Measurements from ENCODE around the gene ZDHHC14. TPM values are rescaled to one million over a fixed set of nuclear protein-coding genes. Genes with fewer than 3 reads are reported as not detected.

ZDHHC14 gene
- total RNA-seq, 4 donors from 2014 or later: 6.2 to 20.6 (median 15.1) TPM

DNA sequence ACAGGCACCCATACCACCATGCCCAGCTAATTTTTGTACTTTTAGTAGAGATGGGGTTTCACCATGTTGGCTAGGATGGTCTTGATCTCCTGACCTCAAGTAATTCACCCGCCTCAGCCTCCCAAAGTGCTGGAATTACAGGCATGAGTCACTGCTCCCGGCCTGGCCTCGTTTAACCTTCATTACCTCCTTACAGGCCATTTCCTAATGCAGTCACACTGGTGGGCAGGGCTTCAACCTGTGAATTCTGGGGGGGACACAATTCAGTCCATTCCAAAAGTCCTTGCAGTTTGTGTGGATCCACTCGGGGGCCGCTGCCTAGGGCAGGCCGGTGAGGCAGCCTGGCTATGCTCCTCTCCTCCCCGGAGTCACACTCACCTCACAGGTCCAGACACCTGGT is 329.6 kb downstream of the ZDHHC14 start:
- no peak overlapping the region for H3K4me3 ChIP-seq (replicated peaks in 1 of 3)
- peaks cover 0 to 5% of the 10 kb centered on the region in 2 donors for H3K4me1 ChIP-seq
- WGBS, 2 donors: 81% methylated on average over 6 to 7 of the region's 7 CpGs
- DNase-seq: no peak
- H3K27ac ChIP-seq: no peak overlapping the region
- H3K27me3 ChIP-seq: no peaks in the 10 kb centered on the region
- TF ChIP-seq, protein P1, sequence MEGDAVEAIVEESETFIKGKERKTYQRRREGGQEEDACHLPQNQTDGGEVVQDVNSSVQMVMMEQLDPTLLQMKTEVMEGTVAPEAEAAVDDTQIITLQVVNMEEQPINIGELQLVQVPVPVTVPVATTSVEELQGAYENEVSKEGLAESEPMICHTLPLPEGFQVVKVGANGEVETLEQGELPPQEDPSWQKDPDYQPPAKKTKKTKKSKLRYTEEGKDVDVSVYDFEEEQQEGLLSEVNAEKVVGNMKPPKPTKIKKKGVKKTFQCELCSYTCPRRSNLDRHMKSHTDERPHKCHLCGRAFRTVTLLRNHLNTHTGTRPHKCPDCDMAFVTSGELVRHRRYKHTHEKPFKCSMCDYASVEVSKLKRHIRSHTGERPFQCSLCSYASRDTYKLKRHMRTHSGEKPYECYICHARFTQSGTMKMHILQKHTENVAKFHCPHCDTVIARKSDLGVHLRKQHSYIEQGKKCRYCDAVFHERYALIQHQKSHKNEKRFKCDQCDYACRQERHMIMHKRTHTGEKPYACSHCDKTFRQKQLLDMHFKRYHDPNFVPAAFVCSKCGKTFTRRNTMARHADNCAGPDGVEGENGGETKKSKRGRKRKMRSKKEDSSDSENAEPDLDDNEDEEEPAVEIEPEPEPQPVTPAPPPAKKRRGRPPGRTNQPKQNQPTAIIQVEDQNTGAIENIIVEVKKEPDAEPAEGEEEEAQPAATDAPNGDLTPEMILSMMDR (IDR thresholded peaks at IDR 0.05): no peak
- no peak for TF ChIP-seq POLR2A (IDR thresholded peaks at IDR 0.05)
- intact Hi-C loops (cut with DNase I): no loop called here
- H3K36me3 ChIP-seq: no peaks in the 10 kb centered on the region
- no peaks in the 10 kb centered on the region for H3K9me3 ChIP-seq

DNA sequence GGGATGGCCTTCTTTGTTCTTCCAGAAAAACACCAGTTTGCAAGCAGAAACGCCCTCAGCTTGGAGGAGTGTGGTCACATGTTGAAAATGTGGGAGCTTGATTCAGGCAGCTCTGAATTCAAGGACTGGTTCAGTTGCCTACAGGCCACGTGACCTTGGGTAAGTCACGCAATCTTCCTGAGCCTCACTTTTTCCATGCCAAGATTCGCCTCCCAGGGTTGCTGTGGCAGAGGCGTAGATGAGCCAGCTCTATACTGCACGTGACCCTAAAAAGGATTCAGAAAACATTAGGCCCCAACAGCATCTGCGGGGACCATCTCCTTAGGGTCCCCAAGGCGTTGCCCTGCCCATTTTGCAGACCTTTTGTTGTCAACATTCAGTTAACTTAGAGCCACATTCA is 330.1 kb downstream of the ZDHHC14 start:
- intact Hi-C loops (cut with DNase I): no loop called here
- TF ChIP-seq, protein P1 (IDR thresholded peaks at IDR 0.05): no peak
- no peak for TF ChIP-seq POLR2A (IDR thresholded peaks at IDR 0.05)
- Histone ChIP-seq H3K9me3 (no peaks in the 10 kb centered on the region), H3K36me3 (no peaks in the 10 kb centered on the region), H3K27ac (no peak overlapping the region), H3K4me3 (replicated peaks in 1 of 3) (no peak overlapping the region), H3K27me3 (no peaks in the 10 kb centered on the region), H3K4me1 (peaks cover 0 to 9% of the 10 kb centered on the region in 2 donors)
- WGBS, 2 donors: 91 to 98% methylated on average over 7 to 8 of the region's 8 CpGs
- DNase-seq: no peak

DNA sequence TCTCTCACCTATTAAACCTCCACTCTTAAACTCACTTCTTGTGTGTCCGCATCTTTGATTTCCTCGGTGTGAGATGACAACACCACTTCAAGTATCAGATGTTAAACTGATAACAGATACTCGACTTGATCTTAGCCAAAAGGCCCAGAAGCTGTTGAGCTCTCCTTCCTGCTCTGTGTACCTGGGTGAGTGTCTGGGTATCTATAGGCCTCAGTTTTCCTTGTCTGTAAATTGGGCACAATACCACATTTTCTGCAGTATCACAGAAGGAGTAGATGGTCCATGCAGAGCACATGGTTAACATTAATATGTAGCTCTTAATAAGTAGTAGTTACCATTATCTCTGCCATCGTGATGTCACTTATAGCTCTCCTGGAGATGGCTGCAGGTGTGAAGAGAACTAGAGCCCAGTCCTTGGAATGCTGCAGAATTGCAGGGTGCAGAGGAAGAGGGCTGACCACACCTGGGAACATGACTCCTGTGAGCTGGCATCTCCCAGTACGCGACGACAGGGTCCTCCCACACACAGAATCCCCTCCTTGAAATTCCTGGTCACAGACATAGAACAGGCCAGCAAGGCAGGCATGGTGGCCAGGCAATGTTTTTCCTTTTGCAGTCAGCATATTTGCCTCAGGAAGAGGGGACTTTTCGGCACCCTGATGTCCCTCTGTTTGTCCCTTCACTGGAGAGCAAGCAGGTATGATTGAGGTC is 331.8 kb downstream of the ZDHHC14 start:
- H3K27ac ChIP-seq: no peak overlapping the region
- TF ChIP-seq, protein P1 (IDR thresholded peaks at IDR 0.05): no peak
- TF ChIP-seq POLR2A (IDR thresholded peaks at IDR 0.05): no peak
- intact Hi-C loops (cut with DNase I): no loop called here
- no peaks in the 10 kb centered on the region for H3K9me3 ChIP-seq
- H3K4me3 ChIP-seq (replicated peaks in 1 of 3): no peak overlapping the region
- peaks cover 0 to 8% of the 10 kb centered on the region in 2 donors for H3K4me1 ChIP-seq
- WGBS, 2 donors: 77 to 84% methylated on average over 8 of the region's 8 CpGs
- H3K36me3 ChIP-seq: no peaks in the 10 kb centered on the region
- no peaks in the 10 kb centered on the region for H3K27me3 ChIP-seq
- DNase-seq: no peak

DNA sequence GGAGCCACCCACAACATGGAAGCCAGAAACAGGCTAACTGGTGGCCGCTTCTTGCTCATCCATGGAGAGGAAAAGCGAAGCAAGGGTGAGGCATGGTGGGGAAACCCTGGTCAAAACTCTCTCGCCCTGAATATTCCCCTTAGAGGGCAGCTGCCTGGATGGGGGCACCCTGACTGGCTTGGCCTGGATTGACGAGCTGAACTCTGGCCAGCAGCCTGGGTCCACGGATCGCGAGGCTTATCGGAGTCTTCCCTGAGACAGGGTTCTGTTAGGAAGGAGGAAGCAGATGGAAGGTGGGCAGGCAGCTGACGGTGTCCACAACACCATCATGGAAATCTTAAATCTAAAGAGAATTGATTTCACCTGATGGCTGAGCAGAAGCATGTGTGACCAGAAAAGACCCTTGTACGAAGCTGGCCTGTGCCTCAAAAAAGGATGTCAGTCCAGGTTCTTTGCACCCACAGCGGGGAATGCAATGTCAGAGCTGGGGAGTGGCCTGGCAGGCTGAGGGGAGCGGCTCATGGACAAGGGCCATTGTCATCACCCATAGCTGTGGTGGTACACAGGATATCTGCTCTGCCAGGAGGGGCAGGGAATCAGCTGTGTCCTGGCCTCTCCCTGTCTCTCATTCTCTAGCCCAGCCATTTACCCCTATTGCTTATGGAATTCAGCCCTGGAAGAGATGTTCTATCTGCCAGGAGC is 332.6 kb downstream of the ZDHHC14 start:
- H3K4me1 ChIP-seq: peaks cover 0 to 9% of the 10 kb centered on the region in 2 donors
- WGBS, 2 donors: 92 to 96% methylated on average over 12 of the region's 12 CpGs
- H3K9me3 ChIP-seq: no peaks in the 10 kb centered on the region
- no peak for DNase-seq
- H3K27me3 ChIP-seq: no peaks in the 10 kb centered on the region
- H3K27ac ChIP-seq: peak overlapping the region in 1 of 3 donors; percentile 29
- intact Hi-C loops (cut with DNase I): no loop called here
- H3K36me3 ChIP-seq: no peaks in the 10 kb centered on the region
- TF ChIP-seq POLR2A (IDR thresholded peaks at IDR 0.05): no peak
- TF ChIP-seq, protein P1 (IDR thresholded peaks at IDR 0.05): no peak
- H3K4me3 ChIP-seq (replicated peaks in 1 of 3): no peak overlapping the region

DNA sequence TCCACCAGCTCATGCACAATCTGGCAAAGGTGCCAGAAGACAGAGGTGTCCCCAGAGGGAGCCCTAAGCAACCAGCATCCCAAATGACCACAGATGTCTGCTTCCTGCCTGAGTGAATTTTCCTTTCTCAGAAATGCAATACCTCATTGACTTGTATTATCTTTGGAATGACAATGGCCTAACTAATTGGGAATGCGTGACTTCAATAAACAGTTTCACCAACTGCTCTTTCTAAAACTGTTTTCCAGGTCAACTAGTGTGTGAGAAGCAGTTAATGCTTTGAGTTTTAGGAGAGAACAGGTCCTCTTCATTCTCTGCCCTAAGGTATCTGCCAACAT is 333.1 kb downstream of the ZDHHC14 start:
- Histone ChIP-seq H3K27me3 (no peaks in the 10 kb centered on the region), H3K27ac (peak overlapping the region in 1 of 3 donors; percentile 29), H3K4me1 (peaks cover 0 to 14% of the 10 kb centered on the region in 2 donors), H3K36me3 (no peaks in the 10 kb centered on the region), H3K9me3 (no peaks in the 10 kb centered on the region), H3K4me3 (replicated peaks in 1 of 3) (no peak overlapping the region)
- WGBS, 2 donors: 81 to 86% methylated on average over 1 of the region's 1 CpG
- DNase-seq: no peak
- TF ChIP-seq, protein P1 (IDR thresholded peaks at IDR 0.05): no peak
- TF ChIP-seq POLR2A (IDR thresholded peaks at IDR 0.05): no peak
- intact Hi-C loops (cut with DNase I): no loop called here

All from thyroid gland (tissue), 4 donors.